K562 (cell line): ENCODE measurements around the gene NDUFA3. TPM values are rescaled to one million over a fixed set of nuclear protein-coding genes. Genes with fewer than 3 reads are reported as not detected.

Experiments used
- ATF1 ChIP-seq, 2 experiments: fragments of 450-650 bp in 1 of 2; IDR thresholded peaks; 2 replicates each; pipeline ENCODE4 v1.6.1; 2016; ENCODE audit warnings: missing compliant biosample characterization in 1 of 2, missing genetic modification characterization in 1 of 2
- CREB1 ChIP-seq, 2 experiments: sonication (generic) in 1 of 2; formaldehyde crosslinking in 1 of 2; IDR thresholded peaks; 2 replicates each; pipeline versions ENCODE4 v1.6.1 to v1.8.0; 2012 to 2022; ENCODE audit warnings: inconsistent platforms in 1 of 2, mild to moderate bottlenecking in 1 of 2, missing genetic modification reagents in 1 of 2, moderate library complexity in 1 of 2
- E2F1 ChIP-seq: sonication (generic); formaldehyde crosslinking; IDR thresholded peaks from 2 replicates; pipeline ENCODE4 v1.8.1; 2023; ENCODE audit warnings: mild to moderate bottlenecking, missing genetic modification reagents, moderate library complexity
- ESRRA ChIP-seq: fragments of 450-650 bp; IDR thresholded peaks from 2 replicates; pipeline ENCODE4 v1.6.1; 2014; ENCODE audit warnings: low read depth, mild to moderate bottlenecking, moderate library complexity, borderline replicate concordance
- FOXK1 ChIP-seq: sonication (generic); formaldehyde crosslinking; IDR thresholded peaks from 2 replicates; pipeline ENCODE4 v1.8.0; 2022; ENCODE audit warnings: missing genetic modification reagents, mild to moderate bottlenecking, borderline replicate concordance
- GABPB1 ChIP-seq: sonication (generic); formaldehyde crosslinking; IDR thresholded peaks from 2 replicates; pipeline ENCODE4 v1.8.0; 2022; ENCODE audit warnings: mild to moderate bottlenecking, missing genetic modification reagents
- GMEB1 ChIP-seq: fragments of 250-450 bp; sonication (Bioruptor Pico); IDR thresholded peaks from 2 replicates; pipeline ENCODE4 v1.4.0; 2020; ENCODE audit warnings: mild to moderate bottlenecking
- HMG20A ChIP-seq: fragments of 450-650 bp; formaldehyde crosslinking; conservative IDR thresholded peaks from 2 replicates; pipeline ENCODE4 v1.4.0; 2020; ENCODE audit warnings: mild to moderate bottlenecking, mixed read lengths
- JUND ChIP-seq, 2 experiments: IDR thresholded peaks; 2 replicates in 1 of 2; 3 replicates in 1 of 2; pipeline ENCODE4 v1.6.1; 2011; ENCODE audit warnings: borderline replicate concordance in 2 of 2, low read depth in 2 of 2, low read length in 2 of 2, improper control_type of control experiment in 1 of 2, missing biosample characterization in 1 of 2, missing genetic modification characterization in 1 of 2, missing genetic modification reagents in 1 of 2
- NRF1 ChIP-seq, 2 experiments: fragments of 450-650 bp; IDR thresholded peaks in 1 of 2; conservative IDR thresholded peaks in 1 of 2; 2 replicates each; pipeline ENCODE4 v1.6.1; 2014; ENCODE audit warnings: mild to moderate bottlenecking in 2 of 2
- PML ChIP-seq: IDR thresholded peaks from 2 replicates; pipeline ENCODE4 v1.6.1; 2012; ENCODE audit warnings: low read length, inconsistent platforms
- SIN3A ChIP-seq, 2 experiments: fragments of 150-350 bp in 1 of 2; IDR thresholded peaks; 2 replicates each; pipeline ENCODE4 v1.6.1; 2011 to 2016; ENCODE audit warnings: borderline replicate concordance in 2 of 2, low read depth in 2 of 2, low read length in 2 of 2, mild to moderate bottlenecking in 2 of 2, moderate library complexity in 2 of 2; ENCODE audit not compliant: control insufficient read depth in 1 of 2
- TFAP4 ChIP-seq: sonication (generic); formaldehyde crosslinking; IDR thresholded peaks from 2 replicates; pipeline ENCODE4 v1.8.0; 2022; ENCODE audit warnings: missing genetic modification reagents, mild to moderate bottlenecking, moderate library complexity, borderline replicate concordance
- TRIM28 ChIP-seq: fragments of 450-650 bp; IDR thresholded peaks from 2 replicates; pipeline ENCODE4 v1.6.1; 2017
- ZBTB2 ChIP-seq: fragments of 450-650 bp; IDR thresholded peaks from 2 replicates; pipeline ENCODE4 v1.6.1; 2016; ENCODE audit warnings: antibody characterized with exemption
- ZKSCAN1 ChIP-seq: fragments of 150-350 bp; IDR thresholded peaks from 2 replicates; pipeline ENCODE4 v1.6.1; 2016; ENCODE audit warnings: low read depth, low read length
- ZNF511 ChIP-seq: sonication (generic); formaldehyde crosslinking; IDR thresholded peaks from 2 replicates; pipeline ENCODE4 v1.8.0; 2022; ENCODE audit warnings: mild to moderate bottlenecking, missing genetic modification reagents
- ZNF764 ChIP-seq: fragments of 250-450 bp; sonication (Bioruptor Pico); IDR thresholded peaks from 2 replicates; pipeline ENCODE4 v1.4.0; 2020; ENCODE audit warnings: low read depth, mild to moderate bottlenecking, moderate library complexity
- polyA plus RNA-seq, 8 experiments: library from polyadenylated mRNA; depleted of rRNA in 4 of 8; stranded (reverse) in 5 of 8; unstranded in 3 of 8; fragments of >200 nt; fragmentation: Nextera tagmentation in 2 of 8; fragmentation: Illumina TruSeq in 1 of 8; extraction: Ambion mirVana in 2 of 8; extraction: Trizol in 1 of 8; gene quantifications; 2 replicates each; pipeline versions ENCODE4 v1.2.1 to v1.2.3, GENCODE V29; 2011 to 2014; ENCODE audit warnings: inconsistent platforms in 1 of 8, missing spikeins in 1 of 8
- total RNA-seq, 7 experiments: library from RNA; depleted of rRNA in 6 of 7; stranded (reverse); fragments of >200 nt in 6 of 7; fragmentation: Illumina TruSeq in 2 of 7; extraction: Trizol in 2 of 7; gene quantifications; 2 replicates each; pipeline versions ENCODE4 v1.2.1 to v1.2.3, GENCODE V29; 2011 to 2021; ENCODE audit warnings: low replicate concordance in 1 of 7

Gene NDUFA3
- total and polyA plus RNA-seq, 9 of the 15 experiments (the other 6 are each of a cell fraction or from before 2014, with no cell fraction given): 39.2 to 279 (median 138) TPM

GRCh38 chr19:54102421-54103169 lies at the start of gene NDUFA3 (continued):
- TF ChIP-seq ZNF511 (CRISPR knock-in tag) (no peak), ZNF764 (CRISPR knock-in tag) (no peak), ZBTB2 (peak; percentile 99), GABPB1 (CRISPR knock-in tag) (peak; percentile 84; the same call in 1 of the 2 replicates), SIN3A (IDR thresholded peaks at IDR 0.05; ENCODE audit: borderline replicate concordance in 2 of 2, control insufficient read depth in 1 of 2, low read depth in 2 of 2, low read length in 2 of 2) (peak in 1 of 2 experiments; percentile 87; a peak in 1 of 4 replicates), ZKSCAN1 (peak; percentile 12; the same call in 1 of the 2 replicates), E2F1 (peak; percentile 21; the same call in 1 of the 2 replicates), ESRRA (peak; percentile 80), HMG20A (CRISPR knock-in tag) (no peak), GMEB1 (peak; percentile 80), PML (0 out of 2 replicates have a peak, but pooled peaks have one; percentile 67), TFAP4 (CRISPR knock-in tag) (peak; percentile 61; the same call in 1 of the 2 replicates), TRIM28 (0 out of 2 replicates have a peak, but pooled peaks have one; percentile 63), FOXK1 (CRISPR knock-in tag) (no peak), JUND (IDR thresholded peaks at IDR 0.05; ENCODE audit: borderline replicate concordance, low read depth, low read length) (no peak), JUND (tag; IDR thresholded peaks at IDR 0.05; ENCODE audit: borderline replicate concordance, low read depth, low read length) (peak; percentile 35; the same call in 2 of the 3 replicates), NRF1 (conservative IDR thresholded peaks at IDR 0.05 in 1 of 2, IDR thresholded peaks at IDR 0.05 in 1 of 2) (peak; percentile 100), CREB1 (IDR thresholded peaks at IDR 0.05) (peak; percentile 85), CREB1 (CRISPR knock-in tag; IDR thresholded peaks at IDR 0.05) (peak; percentile 90), ATF1 (CRISPR knock-in tag; IDR thresholded peaks at IDR 0.05) (0 out of 2 replicates have a peak, but pooled peaks have one; percentile 36), ATF1 (tag; IDR thresholded peaks at IDR 0.05) (peak; percentile 84)
